GM12875 (cell line): ENCODE data around the gene C3orf70.

Experiments
- H3K4me3 ChIP-seq: one replicate; pipeline ENCODE4 v1.5.1; 2011; ENCODE audit warnings: low read depth, low read length, control low read depth
- CTCF ChIP-seq: IDR thresholded peaks from 2 replicates; pipeline ENCODE4 v1.5.1; 2011; ENCODE audit warnings: low read depth, mild to moderate bottlenecking, control low read depth, inconsistent platforms, low read length, moderate library complexity, borderline replicate concordance; ENCODE audit not compliant: insufficient read depth

Gene C3orf70

GRCh38 chr3:185161761-185162160, 8.9 kb upstream of the C3orf70 start:
- TF ChIP-seq CTCF = no peak
- no peak overlapping the region for H3K4me3 ChIP-seq

- H3K4me3 ChIP-seq = no peak overlapping the region
- no peak for TF ChIP-seq CTCF
Measured at GRCh38 chr3:185157347-185157746, 4.5 kb upstream of the C3orf70 start.

GRCh38 chr3:185155678-185156077, 2.8 kb upstream of the C3orf70 start:
- H3K4me3 ChIP-seq = no peak overlapping the region
- TF ChIP-seq CTCF = no peak

GRCh38 chr3:185153861-185154629, 1.2 kb upstream of the C3orf70 start:
- no peak for TF ChIP-seq CTCF

GRCh38 chr3:185153171-185153771, 411 bp upstream of the C3orf70 start:
- H3K4me3 ChIP-seq = peak overlapping the region; percentile 44
- no peak for TF ChIP-seq CTCF

More at GRCh38 chr3:185153861-185154629, 1.2 kb upstream of the C3orf70 start:
- H3K4me3 ChIP-seq = no peak overlapping the region

- no peak overlapping the region for H3K4me3 ChIP-seq
- no peak for TF ChIP-seq CTCF
Measured at GRCh38 chr3:185151964-185152409, 873 bp downstream of the C3orf70 start.
